Measurements from ENCODE around the gene NEUROD1.

The NEUROD1 gene

DNA sequence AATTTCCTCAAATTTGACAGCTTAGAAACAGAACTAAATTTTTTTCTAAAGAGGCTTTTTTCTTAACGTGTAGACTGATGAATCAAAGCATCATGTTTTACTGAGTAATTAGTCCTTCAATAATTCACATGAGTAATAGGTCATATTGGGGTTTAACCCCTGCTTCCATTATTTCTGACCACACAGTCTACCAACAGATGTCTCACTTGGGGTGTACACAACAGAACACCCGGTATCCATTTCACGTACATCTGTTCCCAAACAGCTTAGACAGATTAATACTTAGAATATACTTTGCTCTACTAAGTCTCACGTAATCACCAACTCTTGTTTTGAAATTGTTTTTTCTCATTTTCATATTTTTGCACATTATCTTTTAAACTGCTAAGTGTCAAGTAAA lies 38.2 kb downstream of the NEUROD1 start:
- no peak for DNase-seq (ENCODE audit: low read depth)

DNA sequence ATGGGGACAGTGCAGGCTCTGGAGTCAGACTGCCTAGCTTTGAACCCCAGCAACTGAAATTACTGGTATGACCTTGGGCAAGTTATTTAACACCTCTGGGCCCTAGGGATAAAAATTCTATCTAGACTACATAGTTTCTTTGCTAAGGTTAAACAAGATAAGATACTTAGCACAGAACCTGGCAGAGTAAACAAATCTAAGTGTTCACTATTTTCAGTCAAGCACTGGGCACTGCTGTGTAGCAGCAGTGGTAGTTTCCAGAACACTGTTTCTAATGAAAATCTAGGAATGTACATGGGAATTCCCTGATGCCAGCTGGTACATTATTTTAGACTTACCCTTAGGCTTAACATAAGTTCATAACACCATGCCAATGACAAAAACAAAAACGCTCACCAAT lies 40.6 kb downstream of the NEUROD1 start:
- DNase-seq (ENCODE audit: low read depth), result no peak

DNA sequence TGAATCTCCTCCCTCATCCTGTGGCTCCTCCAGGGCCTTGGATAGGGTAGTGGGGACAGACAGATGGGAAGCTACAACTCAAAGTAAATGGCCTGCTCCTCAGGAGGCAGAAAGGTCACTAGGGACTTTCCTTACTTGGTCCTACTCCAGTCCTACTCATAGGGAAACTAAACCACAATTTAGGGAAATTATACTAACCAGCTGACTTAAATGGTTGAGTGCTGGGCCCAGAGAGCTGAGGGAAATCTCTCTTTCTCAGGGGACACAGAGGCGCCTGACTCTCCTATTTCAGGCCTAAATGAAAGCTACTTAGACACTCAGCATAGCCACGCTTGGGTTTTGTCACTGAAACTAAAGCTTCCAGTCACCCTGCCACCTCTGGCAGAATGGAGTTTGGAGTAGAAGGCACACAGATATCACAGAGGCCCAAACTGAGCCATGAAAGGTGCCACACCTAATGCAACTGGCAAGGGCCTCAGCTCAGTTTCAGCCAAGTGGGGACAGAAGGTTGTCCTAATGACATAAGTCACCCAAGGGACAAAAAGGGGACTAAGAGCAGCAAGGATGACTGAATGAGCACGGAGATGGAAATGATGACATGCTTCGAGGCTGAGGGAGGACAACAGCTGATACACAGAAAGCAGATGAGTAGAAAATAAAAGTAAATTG lies 47.5 kb downstream of the NEUROD1 start:
- no peak for DNase-seq (ENCODE audit: low read depth)

DNA sequence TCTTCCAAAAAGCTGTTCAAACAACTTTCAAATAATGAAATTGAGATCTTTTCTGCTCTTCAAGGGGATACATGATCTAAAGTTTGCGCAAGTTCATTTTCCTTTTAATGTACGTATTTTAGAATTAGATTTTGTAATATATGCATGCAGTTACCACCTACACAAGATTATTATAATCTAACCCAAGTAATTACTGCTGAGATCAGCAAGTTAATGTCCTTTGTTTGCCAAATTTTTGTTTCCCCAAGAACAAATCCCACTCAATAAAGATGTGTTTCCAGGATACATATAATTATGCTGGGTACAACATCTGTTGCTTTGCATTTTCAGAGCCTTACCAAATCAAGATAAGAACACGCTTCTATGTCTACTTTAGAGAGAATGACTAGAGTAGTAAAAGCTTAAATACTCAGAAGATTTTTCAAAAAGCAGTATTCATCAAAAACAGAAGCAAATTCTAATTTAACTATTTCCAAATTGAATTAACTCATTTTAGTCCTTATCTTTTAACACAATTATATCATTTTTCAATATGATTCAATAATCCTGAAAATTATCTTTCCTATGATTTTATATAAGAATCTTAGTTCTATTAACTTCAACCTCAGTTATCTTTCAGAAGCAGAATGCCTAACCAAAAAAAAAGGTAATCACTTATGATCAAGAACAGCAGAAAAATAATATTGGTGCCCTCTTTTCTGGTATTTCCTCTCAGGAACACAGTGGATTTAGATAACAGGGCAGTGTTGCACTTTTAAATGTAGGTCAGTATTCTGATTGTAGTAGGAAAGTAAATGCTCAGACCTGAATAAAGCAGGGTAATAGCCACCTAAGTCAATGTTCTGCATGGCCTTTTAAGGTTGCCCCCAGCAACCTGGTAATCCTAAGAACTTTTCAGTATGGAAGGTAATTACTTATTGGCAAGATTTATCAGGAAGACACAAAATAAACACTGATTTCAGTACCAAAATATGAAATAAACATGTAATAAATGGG lies 51.4 kb downstream of the NEUROD1 start:
- no peak for DNase-seq (ENCODE audit: low read depth)

DNA sequence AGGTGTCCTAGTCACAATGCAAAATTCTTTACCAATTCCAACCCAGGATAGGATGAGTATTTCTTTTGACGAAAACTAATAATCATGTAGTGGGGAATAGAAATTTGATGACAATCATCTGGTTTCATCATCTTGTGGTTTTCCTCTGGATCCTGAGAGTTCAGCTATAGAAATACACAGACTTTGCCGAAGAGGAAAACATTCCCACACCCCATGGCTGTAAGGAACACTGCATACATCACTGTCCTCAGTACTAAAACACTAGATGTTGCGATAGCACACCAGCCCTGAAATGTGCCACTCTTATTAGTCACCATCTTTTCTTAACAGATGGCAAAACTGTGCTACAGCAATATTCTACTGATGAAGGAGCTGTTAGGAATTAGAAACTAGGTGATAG lies 52.8 kb downstream of the NEUROD1 start:
- no peak for DNase-seq (ENCODE audit: low read depth)

DNA sequence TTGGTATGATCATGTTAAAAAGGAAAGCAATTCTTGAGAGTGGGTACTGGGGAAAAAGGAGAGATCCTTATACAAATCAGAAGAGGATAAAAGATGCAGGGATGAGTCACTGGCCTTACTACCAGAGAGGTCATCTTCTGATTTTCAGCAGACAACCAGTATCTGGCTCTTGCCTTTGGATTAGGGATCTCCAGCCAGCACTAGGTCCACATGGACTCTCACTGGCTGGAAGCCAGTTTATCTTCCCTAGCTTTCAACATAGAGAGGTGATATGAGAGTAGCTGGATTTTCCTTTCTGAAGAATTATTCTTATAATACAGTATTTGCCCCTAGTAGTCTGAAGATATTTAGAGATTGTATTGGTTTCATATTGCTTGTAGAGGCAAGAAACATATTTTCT lies 53.6 kb downstream of the NEUROD1 start:
- DNase-seq (ENCODE audit: low read depth), result no peak

Data from HS-27A (cell line).